Measurements from ENCODE around the gene RDX. TPM values are rescaled to one million over a fixed set of nuclear protein-coding genes. Genes with fewer than 3 reads are reported as not detected.

Gene RDX
- total RNA-seq, 1 experiment from 2014 or later = 86.6 TPM

- no peaks in the 10 kb centered on the region for H4K20me1 ChIP-seq (ENCODE audit: control insufficient read depth, insufficient read depth, insufficient read length)
- no peaks in the 10 kb centered on the region for H3K79me2 ChIP-seq (ENCODE audit: insufficient read depth, low read length)
- no peak overlapping the region for H3K9ac ChIP-seq (ENCODE audit: extremely low read depth, insufficient read length, low read length)
- H2AFZ ChIP-seq (ENCODE audit: low read length) = no peak overlapping the region
- no peak overlapping the region for H3K4me2 ChIP-seq (ENCODE audit: insufficient read depth, insufficient read length, low read length)
- Mint-ChIP-seq H3K9me3 (peaks cover 8 to 11% of the 10 kb centered on the region in 2 experiments; a peak in 3 of 5 replicates), H3K27ac (no peak overlapping the region), H3K4me3 (no peak overlapping the region), H3K36me3 (ENCODE audit: insufficient read depth in 1 of 3, low read depth in 3 of 3) (peaks cover 0 to 17% (median 2%) of the 10 kb centered on the region in 3 experiments; a peak in 3 of 7 replicates), H3K4me1 (peaks cover 7 to 9% of the 10 kb centered on the region in 2 experiments), H3K27me3 (ENCODE audit: low read depth) (peaks cover 2% of the 10 kb centered on the region; the same call in 1 of the 2 replicates)
- no peaks in the 10 kb centered on the region for H3K23me2 ChIP-seq (ENCODE audit: insufficient read length, low read depth, low read length, poor library complexity, severe bottlenecking)
- H3K9me3 ChIP-seq (ENCODE audit: control insufficient read depth, low read depth, low read length) = no peaks in the 10 kb centered on the region
- H3K4ac ChIP-seq (ENCODE audit: low read depth, low read length) = no peak overlapping the region
- H2BK120ac ChIP-seq (ENCODE audit: low read depth, low read length, poor library complexity, severe bottlenecking) = no peak overlapping the region
- no peak overlapping the region for H4K8ac ChIP-seq (replicated peaks; ENCODE audit: insufficient read length, low read depth, low read length)
- H2BK12ac ChIP-seq (ENCODE audit: insufficient read length, low read depth, low read length) = no peak overlapping the region
- no peak overlapping the region for H3K18ac ChIP-seq (ENCODE audit: insufficient read length, low read depth, low read length)
- no peak for TF ChIP-seq CTCF (conservative IDR thresholded peaks at IDR 0.05)
- H3K56ac ChIP-seq (ENCODE audit: insufficient read length, low read depth, low read length) = no peak overlapping the region
- no CpG with 5 or more reads among the region's 4 CpGs for WGBS (ENCODE audit: extremely low coverage, insufficient read length, low lambda C conversion rate)
- no peak overlapping the region for H2AK5ac ChIP-seq (ENCODE audit: insufficient read length, low read length)
- no peak overlapping the region for H4K5ac ChIP-seq (ENCODE audit: insufficient read length, low read depth, low read length)
- no peak overlapping the region for H2BK20ac ChIP-seq (ENCODE audit: low read depth, low read length, poor library complexity, severe bottlenecking)
- H3K79me1 ChIP-seq (ENCODE audit: insufficient read depth, low read depth, low read length, poor library complexity, severe bottlenecking) = no peaks in the 10 kb centered on the region
- no peak overlapping the region for H2BK5ac ChIP-seq (ENCODE audit: insufficient read length, low read length)
- no peak overlapping the region for H3K23ac ChIP-seq (ENCODE audit: insufficient read length, low read depth, low read length)
- H3K4me1 ChIP-seq (ENCODE audit: insufficient read depth, low read length) = no peaks in the 10 kb centered on the region
- H2BK15ac ChIP-seq (ENCODE audit: low read depth, low read length) = no peak overlapping the region
- no peak for DNase-seq
- no peak overlapping the region for H3K27ac ChIP-seq (ENCODE audit: insufficient read length, low read depth, low read length)
- no peak overlapping the region for H3K14ac ChIP-seq (ENCODE audit: insufficient read depth, low read length)
- H3K27me3 ChIP-seq (ENCODE audit: insufficient read depth, low read length) = no peaks in the 10 kb centered on the region
- no peak overlapping the region for H3T11ph ChIP-seq (ENCODE audit: low read length)
- H4K91ac ChIP-seq (ENCODE audit: insufficient read length, low read depth, low read length) = no peak overlapping the region
Measured at GRCh38 chr11:110323786-110324185, 27.4 kb upstream of the RDX start.

Data from H9 (cell line).